GM21526 (cell line): ENCODE measurements around the gene PCDHB16.
"Not testable (repeated sequence)": the region's sequence is repeated elsewhere in the genome, so short reads cannot be mapped to it uniquely, and the experiment has no call there.

Source experiments
- ATAC-seq: cut with Tn5 transposase; IDR thresholded peaks from one replicate; pipeline ENCODE4 v1.9.1; 2021; ENCODE audit warnings: moderate library complexity; ENCODE audit not compliant: unreplicated experiment, low FRiP score

Gene PCDHB16

GRCh38 chr5:141224844-141225243, 42.7 kb downstream of the PCDHB16 start:
- not testable (repeated sequence) for ATAC-seq

DNA sequence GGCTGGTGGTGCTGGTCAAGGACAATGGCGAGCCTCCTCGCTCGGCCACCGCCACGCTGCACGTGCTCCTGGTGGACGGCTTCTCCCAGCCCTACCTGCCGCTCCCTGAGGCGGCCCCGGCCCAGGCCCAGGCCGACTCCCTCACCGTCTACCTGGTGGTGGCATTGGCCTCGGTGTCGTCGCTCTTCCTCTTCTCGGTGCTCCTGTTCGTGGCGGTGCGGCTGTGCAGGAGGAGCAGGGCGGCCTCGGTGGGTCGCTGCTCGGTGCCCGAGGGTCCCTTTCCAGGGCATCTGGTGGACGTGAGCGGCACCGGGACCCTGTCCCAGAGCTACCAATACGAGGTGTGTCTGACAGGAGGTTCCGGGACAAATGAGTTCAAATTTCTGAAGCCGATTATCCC, 43.2 kb downstream of the PCDHB16 start:
- not testable (repeated sequence) for ATAC-seq

- no peak for ATAC-seq
Observed at GRCh38 chr5:141234109-141234667, 52.0 kb downstream of the PCDHB16 start.
